ENCODE measurements around the gene MTO1. TPM values are rescaled to one million over a fixed set of nuclear protein-coding genes. Genes with fewer than 3 reads are reported as not detected.

MTO1 gene
- total RNA-seq, 4 donors from 2014 or later = 29.2 to 115 (median 43.0) TPM

- Histone ChIP-seq H3K4me3 (no peak overlapping the region), H3K4me1 (peaks cover 0 to 12% (median 7%) of the 10 kb centered on the region in 4 donors), H3K27me3 (no peaks in the 10 kb centered on the region), H3K9me3 (no peaks in the 10 kb centered on the region), H3K27ac (peak overlapping the region in 1 of 4 donors; percentile 89), H3K36me3 (peaks cover 0 to 7% (median 0%) of the 10 kb centered on the region in 3 donors)
- DNase-seq = no peak
- TF ChIP-seq CTCF (IDR thresholded peaks at IDR 0.05) (no peak), POLR2A (IDR thresholded peaks at IDR 0.05) (no peak)
These were observed 1.5 kb upstream of the MTO1 start for GRCh38 chr6:73460056-73460455.

- Histone ChIP-seq H3K9me3 (no peaks in the 10 kb centered on the region), H3K27ac (peak overlapping the region in 2 of 4 donors; percentile 34 to 68), H3K4me1 (peaks cover 0 to 8% (median 2%) of the 10 kb centered on the region in 4 donors), H3K27me3 (no peaks in the 10 kb centered on the region), H3K36me3 (peaks cover 0 to 100% (median 3%) of the 10 kb centered on the region in 3 donors), H3K4me3 (no peak overlapping the region)
- DNase-seq = no peak
- TF ChIP-seq CTCF (IDR thresholded peaks at IDR 0.05) = no peak
- no peak for TF ChIP-seq POLR2A (IDR thresholded peaks at IDR 0.05)
These were observed 10.3 kb downstream of the MTO1 start for GRCh38 chr6:73471686-73472290.

GRCh38 chr6:73476723-73477122 is 15.2 kb downstream of the MTO1 start:
- Histone ChIP-seq H3K9me3 (no peaks in the 10 kb centered on the region), H3K36me3 (peaks cover 0 to 97% (median 0%) of the 10 kb centered on the region in 3 donors), H3K4me3 (no peak overlapping the region), H3K27ac (no peak overlapping the region), H3K27me3 (no peaks in the 10 kb centered on the region), H3K4me1 (no peaks in the 10 kb centered on the region)
- TF ChIP-seq CTCF (IDR thresholded peaks at IDR 0.05) = no peak
- TF ChIP-seq POLR2A (IDR thresholded peaks at IDR 0.05) = no peak
- no peak for DNase-seq

- peaks cover 0 to 97% (median 0%) of the 10 kb centered on the region in 3 donors for H3K36me3 ChIP-seq
- no peaks in the 10 kb centered on the region for H3K27me3 ChIP-seq
- H3K4me3 ChIP-seq = no peak overlapping the region
- H3K9me3 ChIP-seq = no peaks in the 10 kb centered on the region
- no peak for DNase-seq
- TF ChIP-seq POLR2A (IDR thresholded peaks at IDR 0.05) (no peak), CTCF (IDR thresholded peaks at IDR 0.05) (no peak)
- no peak overlapping the region for H3K27ac ChIP-seq
- no peaks in the 10 kb centered on the region for H3K4me1 ChIP-seq
These were observed 15.9 kb downstream of the MTO1 start for GRCh38 chr6:73477407-73477806.

- Histone ChIP-seq H3K4me3 (no peak overlapping the region), H3K27me3 (no peaks in the 10 kb centered on the region), H3K9me3 (no peaks in the 10 kb centered on the region), H3K36me3 (peaks cover 0 to 96% (median 3%) of the 10 kb centered on the region in 3 donors), H3K4me1 (no peaks in the 10 kb centered on the region), H3K27ac (no peak overlapping the region)
- no peak for DNase-seq
- no peak for TF ChIP-seq CTCF (IDR thresholded peaks at IDR 0.05)
- TF ChIP-seq POLR2A (IDR thresholded peaks at IDR 0.05) = no peak
These were observed 20.4 kb downstream of the MTO1 start for GRCh38 chr6:73481969-73482368.
